ENCODE data around the gene CFD.

- TF ChIP-seq CTCF (IDR thresholded peaks at IDR 0.05) (no peak), EZH2phosphoT487 (IDR thresholded peaks at IDR 0.05) (no peak)
Measured at GRCh38 chr19:854549-854948, 4.9 kb upstream of the CFD start.
